ENCODE measurements around the gene TOGARAM2. TPM values are rescaled to one million over a fixed set of nuclear protein-coding genes. Genes with fewer than 3 reads are reported as not detected.

TOGARAM2 gene
- total and polyA plus RNA-seq, 10 of the 15 experiments (the other 5 are each of a cell fraction or from before 2014, with no cell fraction given), result 0.01 to 0.06 (median 0.03) TPM; not detected in 7

DNA sequence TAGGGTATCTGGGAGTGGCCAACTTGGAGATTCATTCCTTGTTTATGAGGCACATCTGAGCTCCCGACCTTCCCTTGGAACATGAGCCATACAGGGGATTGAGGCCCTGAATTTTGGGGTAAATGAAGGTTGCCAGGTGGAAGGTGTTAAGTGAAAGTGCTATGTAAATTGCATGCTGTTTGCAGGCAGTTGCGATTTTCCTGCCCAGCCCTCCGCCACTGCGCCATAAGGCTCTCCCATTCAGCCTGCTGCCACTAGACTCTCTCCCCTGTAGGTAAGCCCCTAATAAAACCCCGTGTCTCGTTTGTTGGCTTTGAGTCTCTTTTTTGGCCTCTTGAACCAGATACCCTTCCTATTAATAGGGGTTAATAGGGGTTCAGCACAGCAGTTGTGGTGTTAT, 59.5 kb downstream of the TOGARAM2 start (continued):
- TF ChIP-seq MEF2A (IDR thresholded peaks at IDR 0.05; ENCODE audit: insufficient read depth, low read depth, low read length), result no peak
- TF ChIP-seq, protein P1, sequence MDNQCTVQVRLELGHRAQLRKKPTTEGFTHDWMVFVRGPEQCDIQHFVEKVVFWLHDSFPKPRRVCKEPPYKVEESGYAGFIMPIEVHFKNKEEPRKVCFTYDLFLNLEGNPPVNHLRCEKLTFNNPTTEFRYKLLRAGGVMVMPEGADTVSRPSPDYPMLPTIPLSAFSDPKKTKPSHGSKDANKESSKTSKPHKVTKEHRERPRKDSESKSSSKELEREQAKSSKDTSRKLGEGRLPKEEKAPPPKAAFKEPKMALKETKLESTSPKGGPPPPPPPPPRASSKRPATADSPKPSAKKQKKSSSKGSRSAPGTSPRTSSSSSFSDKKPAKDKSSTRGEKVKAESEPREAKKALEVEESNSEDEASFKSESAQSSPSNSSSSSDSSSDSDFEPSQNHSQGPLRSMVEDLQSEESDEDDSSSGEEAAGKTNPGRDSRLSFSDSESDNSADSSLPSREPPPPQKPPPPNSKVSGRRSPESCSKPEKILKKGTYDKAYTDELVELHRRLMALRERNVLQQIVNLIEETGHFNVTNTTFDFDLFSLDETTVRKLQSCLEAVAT (IDR thresholded peaks at IDR 0.05), result no peak
- TF ChIP-seq EED (IDR thresholded peaks at IDR 0.05; ENCODE audit: low read depth), result no peak
- TF ChIP-seq, protein P2, sequence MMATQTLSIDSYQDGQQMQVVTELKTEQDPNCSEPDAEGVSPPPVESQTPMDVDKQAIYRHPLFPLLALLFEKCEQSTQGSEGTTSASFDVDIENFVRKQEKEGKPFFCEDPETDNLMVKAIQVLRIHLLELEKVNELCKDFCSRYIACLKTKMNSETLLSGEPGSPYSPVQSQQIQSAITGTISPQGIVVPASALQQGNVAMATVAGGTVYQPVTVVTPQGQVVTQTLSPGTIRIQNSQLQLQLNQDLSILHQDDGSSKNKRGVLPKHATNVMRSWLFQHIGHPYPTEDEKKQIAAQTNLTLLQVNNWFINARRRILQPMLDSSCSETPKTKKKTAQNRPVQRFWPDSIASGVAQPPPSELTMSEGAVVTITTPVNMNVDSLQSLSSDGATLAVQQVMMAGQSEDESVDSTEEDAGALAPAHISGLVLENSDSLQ (IDR thresholded peaks at IDR 0.05), result no peak
- no peak for TF ChIP-seq SIN3A (IDR thresholded peaks at IDR 0.05; ENCODE audit: low read depth, low read length)

- H3K27ac ChIP-seq (ENCODE audit: control insufficient read depth, insufficient read depth), result no peak overlapping the region
- no peaks in the 10 kb centered on the region for H3K79me2 ChIP-seq (ENCODE audit: control insufficient read depth, insufficient read depth, low read length)
- DNase-seq (ENCODE audit: low read depth, low spot score) (no peak), FAIRE-seq (no peak), ATAC-seq (no peak)
- H3K36me3 ChIP-seq (ENCODE audit: control insufficient read depth in 2 of 2, insufficient read depth in 2 of 2, low read length in 1 of 2), result no peaks in the 10 kb centered on the region
- no TSS peak for BruUV-seq (replicated peaks)
- H3K9ac ChIP-seq (ENCODE audit: control insufficient read depth, insufficient read depth, low read length), result no peak overlapping the region
- TF ChIP-seq ZBTB40 (IDR thresholded peaks at IDR 0.05; ENCODE audit: borderline replicate concordance) (no peak), NFYA (IDR thresholded peaks at IDR 0.05; ENCODE audit: borderline replicate concordance, low read depth, low read length) (no peak), BHLHE40 (IDR thresholded peaks at IDR 0.05; ENCODE audit: borderline replicate concordance in 1 of 2, low read depth in 2 of 2, low read length in 1 of 2) (no peak), GATAD2B (conservative IDR thresholded peaks at IDR 0.05; ENCODE audit: low read depth) (no peak), ZNF622 (IDR thresholded peaks at IDR 0.05) (no peak)
- no peak overlapping the region for H3K4me3 ChIP-seq
- H3K9me3 ChIP-seq (replicated peaks; ENCODE audit: control insufficient read depth, insufficient read depth, low read length), result no peaks in the 10 kb centered on the region
- ChIA-PET RAD21 (ENCODE audit: unreplicated experiment) (no interaction called here), POLR2A (no interaction called here), CTCF (interaction anchor here (1.1 kb wide), 1 partner anchor 158 kb away, joined by 3 read pairs; no protein-coding TSS in a partner anchor), SMC1A (ENCODE audit: uncharacterized antibody, unreplicated experiment) (no interaction called here)
- in situ Hi-C loops (cut with MboI), result no loop called here
- no peak overlapping the region for H2AFZ ChIP-seq (ENCODE audit: control insufficient read depth, low read depth, low read length)
- H3K27me3 ChIP-seq (replicated peaks in 1 of 2; ENCODE audit: control insufficient read depth in 2 of 2, insufficient read depth in 2 of 2, low read length in 1 of 2), result no peaks in the 10 kb centered on the region
- peaks cover 12% of the 10 kb centered on the region for H3K4me1 ChIP-seq (ENCODE audit: control insufficient read depth, insufficient read depth, low read length)
- intact Hi-C loops (cut with micrococcal nuclease; ENCODE audit: unreplicated experiment), result no loop called here
- H4K20me1 ChIP-seq (ENCODE audit: control insufficient read depth, insufficient read depth), result no peaks in the 10 kb centered on the region
- no peak overlapping the region for H3K4me2 ChIP-seq (ENCODE audit: control insufficient read depth, insufficient read depth)
- 65% methylated on average over 9 of the region's 9 CpGs for WGBS (ENCODE audit: insufficient coverage, insufficient replicate concordance, low lambda C conversion rate, missing lambda C conversion rate)
These were observed 60.1 kb downstream of the TOGARAM2 start for GRCh38 chr2:29041161-29041660.
